GM12878 (cell line): Measurements from ENCODE around the gene AHCYL2. TPM values are rescaled to one million over a fixed set of nuclear protein-coding genes. Genes with fewer than 3 reads are reported as not detected.

Experiments used
- ASH2L ChIP-seq: fragments of 300-600, 200-600 bp; sonication (generic); IDR thresholded peaks from 2 replicates; pipeline ENCODE4 v1.6.1; 2017; ENCODE audit warnings: low read depth, mild to moderate bottlenecking, borderline replicate concordance
- CEBPB ChIP-seq, 2 experiments: fragments of 150-350 bp in 1 of 2; IDR thresholded peaks; 2 replicates each; pipeline ENCODE4 v1.6.1; 2012 to 2014; ENCODE audit warnings: low read depth in 2 of 2, low read length in 2 of 2, borderline replicate concordance in 1 of 2, inconsistent platforms in 1 of 2
- CHD1 ChIP-seq: IDR thresholded peaks from 2 replicates; pipeline ENCODE4 v1.6.1; 2012; ENCODE audit warnings: low read depth, low read length, improper control_type of control experiment
- CREM ChIP-seq: IDR thresholded peaks from 2 replicates; pipeline ENCODE4 v1.6.1; 2014; ENCODE audit warnings: antibody characterized with exemption, low read depth
- LARP7 ChIP-seq: fragments of 450-650 bp; IDR thresholded peaks from 2 replicates; pipeline ENCODE4 v1.6.1; 2017; ENCODE audit warnings: mild to moderate bottlenecking
- SMC3 ChIP-seq: IDR thresholded peaks from 2 replicates; pipeline ENCODE4 v1.6.1; 2011; ENCODE audit warnings: low read length, improper control_type of control experiment, borderline replicate concordance
- SP1 ChIP-seq: IDR thresholded peaks from one replicate; pipeline ENCODE4 v1.6.1; 2011; ENCODE audit warnings: low read depth, low read length
- STAT3 ChIP-seq: IDR thresholded peaks from 2 replicates; pipeline ENCODE4 v1.6.1; 2011; ENCODE audit warnings: low read depth, low read length, improper control_type of control experiment
- WRNIP1 ChIP-seq: IDR thresholded peaks from 2 replicates; pipeline ENCODE4 v1.6.1; 2011; ENCODE audit warnings: low read depth, low read length, improper control_type of control experiment, borderline replicate concordance
- ZNF217 ChIP-seq: fragments of 450-650 bp; IDR thresholded peaks from 2 replicates; pipeline ENCODE4 v1.6.1; 2017; ENCODE audit warnings: antibody characterized with exemption, mild to moderate bottlenecking
- polyA plus RNA-seq, 11 experiments: library from polyadenylated mRNA; depleted of rRNA in 4 of 11; unstranded in 6 of 11; stranded (reverse) in 5 of 11; fragments of >200 nt; fragmentation: Nextera tagmentation in 4 of 11; fragmentation: Illumina TruSeq in 1 of 11; extraction: Ambion mirVana in 4 of 11; extraction: Trizol in 1 of 11; gene quantifications; 1 replicate in 1 of 11; 2 replicates in 10 of 11; pipeline versions ENCODE4 v1.2.1 to v1.2.3, GENCODE V29; 2011 to 2016; ENCODE audit warnings: inconsistent platforms in 2 of 11, missing spikeins in 2 of 11, low read depth in 1 of 11
- total RNA-seq, 4 experiments: library from RNA; depleted of rRNA in 3 of 4; stranded (reverse); fragments of >200 nt in 3 of 4; fragmentation: Illumina TruSeq in 1 of 4; extraction: Trizol in 1 of 4; gene quantifications; 2 replicates each; pipeline versions ENCODE4 v1.2.1 to v1.2.3, GENCODE V29; 2013 to 2021
- TF ChIP-seq, protein P1 (sequence below): fragments of 450-650 bp; IDR thresholded peaks from 2 replicates; pipeline ENCODE4 v1.6.1; 2017; ENCODE audit warnings: mild to moderate bottlenecking, low read depth, inconsistent platforms; ENCODE audit not compliant: poor library complexity, severe bottlenecking
- TF ChIP-seq, protein P2 (sequence below): IDR thresholded peaks from 2 replicates; pipeline ENCODE4 v1.6.1; 2012; ENCODE audit warnings: low read length, inconsistent platforms

AHCYL2 gene
- total and polyA plus RNA-seq, 10 of the 15 experiments (the other 5 are each of a cell fraction or from before 2014, with no cell fraction given), result 1.7 to 29.1 (median 5.4) TPM

DNA sequence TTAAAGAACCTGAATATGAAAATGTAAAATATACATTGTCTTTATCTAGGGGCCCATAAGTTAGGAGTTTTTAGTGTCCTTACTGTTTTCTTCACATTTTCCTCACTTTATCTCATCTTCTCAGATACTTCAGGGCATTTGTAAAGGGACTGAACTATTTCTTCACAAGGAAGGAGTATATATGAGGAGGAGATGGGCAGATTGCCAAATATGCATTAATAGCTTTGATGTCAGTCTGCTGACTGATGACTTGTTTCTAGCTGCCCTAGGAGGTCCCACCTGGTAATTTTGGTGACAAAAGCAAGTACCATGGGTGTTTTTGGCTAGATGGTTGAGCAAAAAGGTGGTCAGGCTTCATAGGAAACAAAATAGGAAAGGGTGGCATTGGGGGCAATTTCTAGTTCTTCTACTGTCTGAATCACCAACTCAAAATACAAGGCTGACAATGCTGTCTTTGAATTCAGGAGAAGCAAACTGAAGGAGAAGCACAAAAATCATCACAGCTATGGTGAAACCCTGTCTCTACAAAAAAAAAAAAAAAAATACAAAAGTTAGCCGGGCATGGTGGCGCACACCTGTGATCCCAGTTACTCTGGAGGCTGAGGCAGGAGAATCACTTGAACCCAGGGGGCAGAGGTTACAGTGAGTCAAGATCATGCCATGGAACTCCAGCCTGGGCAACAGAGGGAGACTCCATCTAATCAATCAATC is 199.0 kb downstream of the AHCYL2 start (continued):
- TF ChIP-seq, protein P1, sequence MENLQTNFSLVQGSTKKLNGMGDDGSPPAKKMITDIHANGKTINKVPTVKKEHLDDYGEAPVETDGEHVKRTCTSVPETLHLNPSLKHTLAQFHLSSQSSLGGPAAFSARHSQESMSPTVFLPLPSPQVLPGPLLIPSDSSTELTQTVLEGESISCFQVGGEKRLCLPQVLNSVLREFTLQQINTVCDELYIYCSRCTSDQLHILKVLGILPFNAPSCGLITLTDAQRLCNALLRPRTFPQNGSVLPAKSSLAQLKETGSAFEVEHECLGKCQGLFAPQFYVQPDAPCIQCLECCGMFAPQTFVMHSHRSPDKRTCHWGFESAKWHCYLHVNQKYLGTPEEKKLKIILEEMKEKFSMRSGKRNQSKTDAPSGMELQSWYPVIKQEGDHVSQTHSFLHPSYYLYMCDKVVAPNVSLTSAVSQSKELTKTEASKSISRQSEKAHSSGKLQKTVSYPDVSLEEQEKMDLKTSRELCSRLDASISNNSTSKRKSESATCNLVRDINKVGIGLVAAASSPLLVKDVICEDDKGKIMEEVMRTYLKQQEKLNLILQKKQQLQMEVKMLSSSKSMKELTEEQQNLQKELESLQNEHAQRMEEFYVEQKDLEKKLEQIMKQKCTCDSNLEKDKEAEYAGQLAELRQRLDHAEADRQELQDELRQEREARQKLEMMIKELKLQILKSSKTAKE, result no peak
- TF ChIP-seq STAT3, result no peak
- no peak for TF ChIP-seq CEBPB (IDR thresholded peaks at IDR 0.05; ENCODE audit: borderline replicate concordance in 1 of 2, low read depth in 2 of 2, low read length in 2 of 2)
- TF ChIP-seq SP1, result no peak
- TF ChIP-seq LARP7, result no peak
- no peak for TF ChIP-seq ASH2L
- TF ChIP-seq, protein P2, sequence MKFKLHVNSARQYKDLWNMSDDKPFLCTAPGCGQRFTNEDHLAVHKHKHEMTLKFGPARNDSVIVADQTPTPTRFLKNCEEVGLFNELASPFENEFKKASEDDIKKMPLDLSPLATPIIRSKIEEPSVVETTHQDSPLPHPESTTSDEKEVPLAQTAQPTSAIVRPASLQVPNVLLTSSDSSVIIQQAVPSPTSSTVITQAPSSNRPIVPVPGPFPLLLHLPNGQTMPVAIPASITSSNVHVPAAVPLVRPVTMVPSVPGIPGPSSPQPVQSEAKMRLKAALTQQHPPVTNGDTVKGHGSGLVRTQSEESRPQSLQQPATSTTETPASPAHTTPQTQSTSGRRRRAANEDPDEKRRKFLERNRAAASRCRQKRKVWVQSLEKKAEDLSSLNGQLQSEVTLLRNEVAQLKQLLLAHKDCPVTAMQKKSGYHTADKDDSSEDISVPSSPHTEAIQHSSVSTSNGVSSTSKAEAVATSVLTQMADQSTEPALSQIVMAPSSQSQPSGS, result no peak
- no peak for TF ChIP-seq ZNF217
- TF ChIP-seq CREM, result no peak
- no peak for TF ChIP-seq SMC3
- no peak for TF ChIP-seq CHD1
- TF ChIP-seq WRNIP1, result no peak
